Erythroblast (primary cell): ENCODE data around the gene FUT3.

Experiments
- GATA1 ChIP-seq: IDR thresholded peaks from 2 replicates; pipeline ENCODE4 v1.6.1; 2011; ENCODE audit warnings: low read depth, mild to moderate bottlenecking, control low read depth, low read length, moderate library complexity
- POLR2A ChIP-seq: IDR thresholded peaks from 2 replicates; pipeline ENCODE4 v1.6.1; 2011; ENCODE audit warnings: mild to moderate bottlenecking, low read length

DNA sequence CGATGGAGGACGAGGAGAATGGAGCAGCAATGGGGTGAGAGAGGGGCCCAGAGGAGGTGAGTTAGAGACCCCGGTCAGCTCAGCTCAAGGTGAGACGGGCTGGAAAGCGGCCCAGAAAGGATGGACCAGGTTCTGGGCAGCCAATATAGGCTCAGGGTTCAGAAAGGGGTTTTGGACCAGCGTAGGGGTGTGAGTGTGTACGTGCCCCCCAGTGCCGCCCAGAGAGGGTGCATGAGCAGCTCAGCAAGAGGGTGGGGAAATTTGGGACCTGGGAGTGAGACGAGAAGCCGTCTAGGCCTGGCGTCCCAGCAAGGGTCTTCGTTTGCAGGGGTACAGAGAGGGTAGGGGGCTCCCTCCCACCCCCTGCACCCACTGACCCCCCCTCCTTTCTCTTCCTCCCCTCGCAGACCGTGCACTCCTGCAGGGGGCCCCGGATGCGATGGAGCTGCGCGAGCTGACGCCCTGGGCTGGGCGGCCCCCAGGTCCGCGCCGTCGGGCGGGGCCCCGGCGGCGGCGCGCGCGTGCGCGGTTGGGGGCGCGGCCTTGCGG, 23.8 kb downstream of the FUT3 start:
- TF ChIP-seq POLR2A, result no peak
- TF ChIP-seq GATA1, result no peak
